Loucy (cell line): Measurements from ENCODE around the gene LRP3.

Experiments used
- EZH2phosphoT487 ChIP-seq: fragments of 200-600 bp; IDR thresholded peaks from 2 replicates; pipeline ENCODE4 v1.6.1; 2018; ENCODE audit warnings: antibody characterized with exemption, mild to moderate bottlenecking, moderate library complexity, borderline replicate concordance
- TF ChIP-seq, protein P1 (sequence below): fragments of 200-600 bp; sonication (generic); conservative IDR thresholded peaks from 2 replicates; pipeline ENCODE4 v1.5.1; 2014; ENCODE audit warnings: mild to moderate bottlenecking, antibody characterized with exemption, low read length

DNA sequence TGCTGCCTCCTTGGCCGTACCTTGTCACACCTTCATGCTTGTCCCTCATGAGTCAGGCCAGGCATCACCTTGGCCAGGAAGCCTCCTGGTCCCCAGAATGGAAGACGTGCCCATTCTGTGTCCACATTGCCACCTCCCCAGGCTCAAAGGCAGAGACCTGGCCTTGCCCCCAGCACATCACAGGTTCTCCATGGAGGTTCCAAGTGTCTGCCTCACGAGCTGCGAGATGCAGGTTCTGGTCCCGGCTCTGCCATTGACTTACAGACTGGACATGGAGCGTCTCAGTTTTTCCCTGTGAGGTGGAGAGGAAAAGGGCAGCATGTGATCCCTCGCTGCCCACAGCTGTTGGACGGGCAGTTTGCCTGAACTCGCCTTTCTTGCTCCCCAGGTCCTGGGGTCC, 40.6 kb downstream of the LRP3 start:
- TF ChIP-seq, protein P1, sequence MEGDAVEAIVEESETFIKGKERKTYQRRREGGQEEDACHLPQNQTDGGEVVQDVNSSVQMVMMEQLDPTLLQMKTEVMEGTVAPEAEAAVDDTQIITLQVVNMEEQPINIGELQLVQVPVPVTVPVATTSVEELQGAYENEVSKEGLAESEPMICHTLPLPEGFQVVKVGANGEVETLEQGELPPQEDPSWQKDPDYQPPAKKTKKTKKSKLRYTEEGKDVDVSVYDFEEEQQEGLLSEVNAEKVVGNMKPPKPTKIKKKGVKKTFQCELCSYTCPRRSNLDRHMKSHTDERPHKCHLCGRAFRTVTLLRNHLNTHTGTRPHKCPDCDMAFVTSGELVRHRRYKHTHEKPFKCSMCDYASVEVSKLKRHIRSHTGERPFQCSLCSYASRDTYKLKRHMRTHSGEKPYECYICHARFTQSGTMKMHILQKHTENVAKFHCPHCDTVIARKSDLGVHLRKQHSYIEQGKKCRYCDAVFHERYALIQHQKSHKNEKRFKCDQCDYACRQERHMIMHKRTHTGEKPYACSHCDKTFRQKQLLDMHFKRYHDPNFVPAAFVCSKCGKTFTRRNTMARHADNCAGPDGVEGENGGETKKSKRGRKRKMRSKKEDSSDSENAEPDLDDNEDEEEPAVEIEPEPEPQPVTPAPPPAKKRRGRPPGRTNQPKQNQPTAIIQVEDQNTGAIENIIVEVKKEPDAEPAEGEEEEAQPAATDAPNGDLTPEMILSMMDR = no peak
- no peak for TF ChIP-seq EZH2phosphoT487
